Endodermal cell (in vitro differentiated cells): ENCODE measurements around the gene SUPT3H. TPM values are rescaled to one million over a fixed set of nuclear protein-coding genes. Genes with fewer than 3 reads are reported as not detected.

Experiments used
- DNase-seq: peaks from one replicate; pipeline ENCODE4 v3.0.0-alpha.2; 2017
- H3K27ac ChIP-seq: 2 replicates; pipeline ENCODE4 v1.5.1; 2013; ENCODE audit warnings: mild to moderate bottlenecking, low read depth, low read length, moderate library complexity
- H3K27me3 ChIP-seq: 2 replicates; pipeline ENCODE4 v1.6.1; 2013; ENCODE audit warnings: mild to moderate bottlenecking, low read length, moderate library complexity; ENCODE audit not compliant: insufficient read depth, control insufficient read depth, poor library complexity, severe bottlenecking
- H3K36me3 ChIP-seq: 2 replicates; pipeline ENCODE4 v1.7.0; 2013; ENCODE audit warnings: mild to moderate bottlenecking, low read length, moderate library complexity; ENCODE audit not compliant: control insufficient read depth, insufficient read depth
- H3K4me1 ChIP-seq: one replicate; pipeline ENCODE4 v1.7.0; 2013; ENCODE audit warnings: low read length; ENCODE audit not compliant: control insufficient read depth, insufficient read depth
- H3K4me3 ChIP-seq: 2 replicates; pipeline ENCODE4 v1.5.1; 2013; ENCODE audit warnings: mild to moderate bottlenecking, low read length, moderate library complexity
- H3K9ac ChIP-seq: 2 replicates; pipeline ENCODE4 v1.6.1; 2013; ENCODE audit warnings: mild to moderate bottlenecking, low read length, moderate library complexity; ENCODE audit not compliant: poor library complexity, severe bottlenecking; ENCODE audit errors: extremely low read depth
- H3K9me3 ChIP-seq: 2 replicates; pipeline ENCODE4 v1.6.1; 2013; ENCODE audit warnings: mild to moderate bottlenecking, low read length, moderate library complexity; ENCODE audit not compliant: control insufficient read depth
- H3K27ac Mint-ChIP-seq: 2 replicates; pipeline ENCODE4 v1.8.0; 2020; ENCODE audit warnings: mixed read lengths
- H3K27me3 Mint-ChIP-seq: 2 replicates; pipeline ENCODE4 v1.8.0; 2021; ENCODE audit warnings: mild to moderate bottlenecking, mixed read lengths; ENCODE audit not compliant: insufficient read depth
- H3K36me3 Mint-ChIP-seq: 2 replicates; pipeline ENCODE4 v1.8.0; 2020; ENCODE audit warnings: low read depth, mixed read lengths
- H3K4me1 Mint-ChIP-seq: 2 replicates; pipeline ENCODE4 v1.8.0; 2020; ENCODE audit warnings: mixed read lengths
- H3K4me3 Mint-ChIP-seq: 2 replicates; pipeline ENCODE4 v1.8.0; 2020; ENCODE audit warnings: mild to moderate bottlenecking, moderate library complexity, mixed read lengths
- H3K9me3 Mint-ChIP-seq: 2 replicates; pipeline ENCODE4 v1.8.0; 2020; ENCODE audit warnings: mild to moderate bottlenecking, mixed read lengths
- CTCF ChIP-seq: fragments of 200-600 bp; sonication (generic); conservative IDR thresholded peaks from 2 replicates; pipeline ENCODE4 v1.5.0; 2021; ENCODE audit warnings: antibody characterized with exemption, mild to moderate bottlenecking
- WGBS, 2 experiments: methylation state at CpG; one replicate each; pipeline versions ENCODE4 v1.1.5 to v1.1.7; 2013; ENCODE audit warnings: missing lambda C conversion rate in 2 of 2, mixed read lengths in 1 of 2; ENCODE audit not compliant: insufficient coverage in 1 of 2, insufficient read length in 1 of 2; 5-methylcytosine and 5-hydroxymethylcytosine counted together
- total RNA-seq, 2 donors: library from RNA; stranded (reverse); fragmentation: NEBNext Ultra II Directional in 1 of 2; extraction: Animal tissue kit (Norgen Biotek cat#: 25700) in 1 of 2; gene quantifications; 2 replicates in 1 of 2; 3 replicates in 1 of 2; pipeline ENCODE4 v1.2.1, GENCODE V29; 2021

SUPT3H gene
- total RNA-seq, 2 donors from 2014 or later, result 32.4 to 34.7 TPM

GRCh38 chr6:45031601-45032000 lies 346.1 kb downstream of the SUPT3H start:
- Histone ChIP-seq H3K36me3 (peaks cover 4% of the 10 kb centered on the region), H3K4me1 (no peaks in the 10 kb centered on the region), H3K4me3 (no peak overlapping the region), H3K9ac (no peak overlapping the region), H3K27me3 (no peaks in the 10 kb centered on the region), H3K27ac (no peak overlapping the region), H3K9me3 (peaks cover 16% of the 10 kb centered on the region)
- peaks cover 3% of the 10 kb centered on the region for H3K4me1 Mint-ChIP-seq
- WGBS, 2 experiments, result 100% methylated on average over 1 of the region's 1 CpG; no CpG with 5 or more reads in 1 of the 2 experiments
- TF ChIP-seq CTCF, result no peak
- H3K36me3 Mint-ChIP-seq, result no peaks in the 10 kb centered on the region
- no peak overlapping the region for H3K27ac Mint-ChIP-seq
- H3K27me3 Mint-ChIP-seq, result no peaks in the 10 kb centered on the region
- H3K9me3 Mint-ChIP-seq, result peaks cover 7% of the 10 kb centered on the region
- DNase-seq, result no peak
- H3K4me3 Mint-ChIP-seq, result no peak overlapping the region

GRCh38 chr6:45027126-45027525 lies 350.6 kb downstream of the SUPT3H start:
- no peak for DNase-seq
- WGBS, 2 experiments, result 95 to 100% methylated on average over 4 of the region's 4 CpGs
- Mint-ChIP-seq H3K4me3 (no peak overlapping the region), H3K27me3 (no peaks in the 10 kb centered on the region), H3K9me3 (peaks cover 16% of the 10 kb centered on the region), H3K36me3 (peaks cover 5% of the 10 kb centered on the region), H3K4me1 (no peaks in the 10 kb centered on the region), H3K27ac (no peak overlapping the region)
- no peak for TF ChIP-seq CTCF
- Histone ChIP-seq H3K9ac (no peak overlapping the region), H3K36me3 (peaks cover 4% of the 10 kb centered on the region), H3K4me3 (no peak overlapping the region), H3K4me1 (no peaks in the 10 kb centered on the region), H3K9me3 (peaks cover 16% of the 10 kb centered on the region), H3K27ac (no peak overlapping the region), H3K27me3 (no peaks in the 10 kb centered on the region)

DNA sequence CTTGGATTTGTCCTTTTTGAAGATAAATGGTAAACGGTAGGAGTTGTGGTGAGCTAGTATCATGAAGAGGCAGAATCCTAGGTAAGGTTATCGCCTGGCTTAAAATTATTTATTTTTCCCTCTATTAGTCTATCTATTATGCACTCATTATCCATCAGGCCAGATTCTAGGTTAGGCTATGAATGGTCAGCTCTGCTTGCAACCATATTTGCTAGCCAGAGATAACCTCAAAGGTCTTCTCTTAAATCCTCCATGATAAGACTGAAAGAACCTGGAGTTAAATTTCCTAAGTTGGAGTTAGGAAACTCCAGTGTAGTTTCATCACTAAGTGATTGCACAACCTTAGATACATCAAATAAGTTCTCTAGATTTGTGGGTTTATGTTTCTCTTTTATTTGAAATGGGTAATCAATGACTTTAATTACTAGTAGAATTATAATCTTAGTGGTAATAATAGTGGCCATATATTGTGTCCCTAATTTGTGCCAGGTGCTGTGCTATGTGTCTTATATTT lies 351.7 kb downstream of the SUPT3H start:
- no peak overlapping the region for H3K27ac ChIP-seq
- Mint-ChIP-seq H3K4me3 (no peak overlapping the region), H3K27ac (no peak overlapping the region), H3K9me3 (peaks cover 16% of the 10 kb centered on the region), H3K27me3 (no peaks in the 10 kb centered on the region), H3K4me1 (no peaks in the 10 kb centered on the region), H3K36me3 (peaks cover 5% of the 10 kb centered on the region)
- H3K9ac ChIP-seq, result no peak overlapping the region
- H3K4me3 ChIP-seq, result no peak overlapping the region
- 86% methylated on average over 2 of the region's 2 CpGs; no CpG with 5 or more reads in 1 of the 2 experiments for WGBS, 2 experiments
- H3K9me3 ChIP-seq, result peaks cover 16% of the 10 kb centered on the region
- DNase-seq, result no peak
- H3K4me1 ChIP-seq, result no peaks in the 10 kb centered on the region
- no peak for TF ChIP-seq CTCF
- no peaks in the 10 kb centered on the region for H3K27me3 ChIP-seq
- peaks cover 4% of the 10 kb centered on the region for H3K36me3 ChIP-seq
